ENCODE measurements around the gene CCDC195.

GRCh38 chr2:224659714-224660113 is 56.5 kb downstream of the CCDC195 start:
- TF ChIP-seq POLR2AphosphoS5 (IDR thresholded peaks at IDR 0.05; ENCODE audit: borderline replicate concordance, low read depth, low read length): no peak
- TF ChIP-seq EZH2 (IDR thresholded peaks at IDR 0.05): no peak

Measured in SK-N-MC (cell line).